Common myeloid progenitor, CD34-positive (primary cell): ENCODE measurements around the gene LDHB.
A peak's percentile ranks its signal among the peaks of the same experiment; 100 is the strongest.

ENCODE experiments used
- CTCF ChIA-PET: fragments of 350-600 bp; sonication (Branson Sonifier 250); formaldehyde crosslinking; loops from one replicate; lab custom pipeline; 2021; ENCODE audit warnings: antibody characterized with exemption; lab: Charles Lee
- POLR2A ChIA-PET: fragments of 350-600 bp; sonication (Branson Sonifier 250); formaldehyde crosslinking; loops from one replicate; lab custom pipeline; 2021; ENCODE audit warnings: antibody characterized with exemption; lab: Charles Lee
- DNase-seq, 3 donors: peaks; one replicate each; pipeline versions ENCODE4 v3.0.0 to v3.0.0-alpha.2; 2013
- H3K27ac ChIP-seq, 2 experiments: 1 replicate in 1 of 2; 2 replicates in 1 of 2; pipeline ENCODE4 v1.7.0; 2013; ENCODE audit warnings: inconsistent platforms in 2 of 2, low read length in 2 of 2, mild to moderate bottlenecking in 2 of 2, low read depth in 1 of 2, moderate library complexity in 1 of 2; ENCODE audit not compliant: severe bottlenecking in 2 of 2, insufficient read depth in 1 of 2, poor library complexity in 1 of 2
- H3K27me3 ChIP-seq, 5 experiments: replicated peaks in 2 of 5; 1 replicate in 3 of 5; 2 replicates in 2 of 5; pipeline versions ENCODE4 v1.6.1 to v1.7.0; 2013; ENCODE audit warnings: low read length in 4 of 5, mild to moderate bottlenecking in 2 of 5, moderate library complexity in 2 of 5, inconsistent platforms in 1 of 5; ENCODE audit not compliant: insufficient read depth in 5 of 5, control insufficient read depth in 4 of 5
- H3K36me3 ChIP-seq, 4 experiments: 1 replicate in 2 of 4; 2 replicates in 2 of 4; pipeline versions ENCODE4 v1.6.1 to v1.7.0; 2013; ENCODE audit warnings: low read length in 3 of 4, control low read depth in 1 of 4, mild to moderate bottlenecking in 1 of 4; ENCODE audit not compliant: control insufficient read depth in 4 of 4, insufficient read depth in 4 of 4
- H3K4me1 ChIP-seq, 4 experiments: 1 replicate in 3 of 4; 2 replicates in 1 of 4; pipeline versions ENCODE4 v1.6.1 to v1.7.1; 2013; ENCODE audit warnings: low read length in 3 of 4, mild to moderate bottlenecking in 3 of 4, control low read depth in 1 of 4, inconsistent platforms in 1 of 4, moderate library complexity in 1 of 4; ENCODE audit not compliant: control insufficient read depth in 4 of 4, insufficient read depth in 4 of 4; ENCODE audit errors: control extremely low read depth in 1 of 4
- H3K4me3 ChIP-seq, 7 experiments: 1 replicate in 4 of 7; 2 replicates in 3 of 7; pipeline versions ENCODE4 v1.5.1 to v1.7.0; 2013; ENCODE audit warnings: mild to moderate bottlenecking in 7 of 7, low read length in 6 of 7, moderate library complexity in 6 of 7, inconsistent platforms in 2 of 7, low read depth in 2 of 7, control low read depth in 1 of 7; ENCODE audit not compliant: insufficient read depth in 4 of 7, control insufficient read depth in 1 of 7; ENCODE audit errors: extremely low read depth in 1 of 7
- H3K9me3 ChIP-seq, 5 experiments: 1 replicate in 4 of 5; 2 replicates in 1 of 5; pipeline versions ENCODE4 v1.6.1 to v1.7.1; 2013; ENCODE audit warnings: low read length in 4 of 5, mild to moderate bottlenecking in 2 of 5, inconsistent platforms in 1 of 5, low read depth in 1 of 5, moderate library complexity in 1 of 5; ENCODE audit not compliant: control insufficient read depth in 4 of 5, insufficient read depth in 2 of 5; ENCODE audit errors: control extremely low read depth in 1 of 5
- WGBS: methylation state at CpG from one replicate; pipeline ENCODE4 v1.1.5; 2013; ENCODE audit not compliant: insufficient coverage; 5-methylcytosine and 5-hydroxymethylcytosine counted together

The LDHB gene

GRCh38 chr12:21618566-21618965 is 39.1 kb downstream of the LDHB start:
- Histone ChIP-seq H3K36me3 (no peaks in the 10 kb centered on the region), H3K9me3 (no peaks in the 10 kb centered on the region), H3K4me3 (no peak overlapping the region), H3K4me1 (peaks cover 7 to 25% (median 18%) of the 10 kb centered on the region in 4 experiments), H3K27ac (no peak overlapping the region), H3K27me3 (no peaks in the 10 kb centered on the region)
- DNase-seq = no peak
- CTCF ChIA-PET = interaction anchor here (1.3 kb wide), 1 partner anchor 31 kb away, joined by 3 read pairs; no protein-coding TSS in a partner anchor
- POLR2A ChIA-PET = no interaction called here

DNA sequence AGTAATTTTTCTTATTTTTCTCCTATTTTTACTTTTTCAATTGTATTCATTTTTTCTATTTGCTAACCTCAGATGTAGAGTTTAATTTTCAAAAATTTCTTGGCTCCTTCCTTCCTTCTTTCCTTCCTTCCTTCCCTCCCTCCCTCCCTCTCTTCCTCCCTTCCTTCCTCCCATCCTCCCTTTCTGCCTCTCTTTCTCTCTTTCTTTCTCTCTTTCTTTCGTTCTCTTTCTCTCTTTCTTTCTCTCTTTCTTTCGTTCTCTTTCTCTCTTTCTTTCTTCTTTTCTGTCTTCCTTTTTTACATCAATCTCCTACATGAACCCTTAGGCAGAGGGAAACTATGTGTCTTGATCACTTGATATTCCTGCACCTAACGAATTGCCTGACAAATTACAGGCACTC is 40.6 kb downstream of the LDHB start:
- ChIA-PET CTCF (no interaction called here), POLR2A (no interaction called here)
- H3K4me3 ChIP-seq = no peak overlapping the region
- peaks cover 7 to 25% (median 18%) of the 10 kb centered on the region in 4 experiments for H3K4me1 ChIP-seq
- WGBS = 100% methylated on average over 2 of the region's 3 CpGs
- no peaks in the 10 kb centered on the region for H3K27me3 ChIP-seq
- H3K9me3 ChIP-seq = no peaks in the 10 kb centered on the region
- no peak overlapping the region for H3K27ac ChIP-seq
- H3K36me3 ChIP-seq = no peaks in the 10 kb centered on the region
- DNase-seq = no peak

GRCh38 chr12:21615431-21615830 is 42.2 kb downstream of the LDHB start:
- peaks cover 7 to 25% (median 18%) of the 10 kb centered on the region in 4 experiments for H3K4me1 ChIP-seq
- H3K4me3 ChIP-seq = no peak overlapping the region
- no peaks in the 10 kb centered on the region for H3K27me3 ChIP-seq
- H3K9me3 ChIP-seq = no peaks in the 10 kb centered on the region
- peak; percentile 59 to 94 (median 87) for DNase-seq
- H3K36me3 ChIP-seq = no peaks in the 10 kb centered on the region
- no peak overlapping the region for H3K27ac ChIP-seq
- WGBS = 0% methylated on average over 1 of the region's 1 CpG
- ChIA-PET POLR2A (no interaction called here), CTCF (interaction anchor here (1.2 kb wide), 1 partner anchor 36 kb away, joined by 3 read pairs; no protein-coding TSS in a partner anchor)

DNA sequence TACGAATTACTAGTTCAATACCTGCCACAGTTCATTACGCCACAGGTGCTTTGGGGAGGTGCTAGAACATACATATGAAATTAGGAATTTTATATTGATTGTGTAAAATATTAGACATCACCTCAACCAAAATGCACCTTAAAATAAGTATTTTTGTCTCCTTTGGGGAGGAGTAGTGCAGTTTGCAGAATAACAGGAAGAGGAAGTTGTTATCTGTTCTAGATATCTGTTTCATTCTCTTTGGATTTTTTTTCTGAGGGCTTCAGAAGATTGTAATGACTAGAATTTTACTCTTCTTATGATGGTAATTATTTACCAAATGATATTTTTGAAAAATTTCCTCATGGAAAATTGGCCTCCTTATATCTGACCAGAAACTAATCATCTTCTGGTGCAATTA is 43.1 kb downstream of the LDHB start:
- ChIA-PET POLR2A (no interaction called here), CTCF (no interaction called here)
- H3K4me3 ChIP-seq = peak overlapping the region in 1 of 7 experiments; percentile 26
- WGBS = no CpG with 5 or more reads among the region's 2 CpGs
- no peaks in the 10 kb centered on the region for H3K9me3 ChIP-seq
- H3K36me3 ChIP-seq = no peaks in the 10 kb centered on the region
- peaks cover 7 to 25% (median 18%) of the 10 kb centered on the region in 4 experiments for H3K4me1 ChIP-seq
- peak in 2 of 3 donors; percentile 40 to 59 for DNase-seq
- H3K27me3 ChIP-seq = no peaks in the 10 kb centered on the region
- no peak overlapping the region for H3K27ac ChIP-seq

- Histone ChIP-seq H3K27ac (no peak overlapping the region), H3K4me1 (peaks cover 7 to 25% (median 18%) of the 10 kb centered on the region in 4 experiments), H3K4me3 (no peak overlapping the region), H3K27me3 (no peaks in the 10 kb centered on the region), H3K9me3 (no peaks in the 10 kb centered on the region), H3K36me3 (no peaks in the 10 kb centered on the region)
- ChIA-PET CTCF (interaction anchor here (0.9 to 1.1 kb wide), 3 partner anchors 9 to 67 kb away, joined by 3 to 4 read pairs (median 4); partner anchors contain the start of gene GYS2), POLR2A (no interaction called here)
- DNase-seq = no peak
- WGBS = 88% methylated on average over 1 of the region's 2 CpGs
Observed at GRCh38 chr12:21613931-21614330, 43.7 kb downstream of the LDHB start.

DNA sequence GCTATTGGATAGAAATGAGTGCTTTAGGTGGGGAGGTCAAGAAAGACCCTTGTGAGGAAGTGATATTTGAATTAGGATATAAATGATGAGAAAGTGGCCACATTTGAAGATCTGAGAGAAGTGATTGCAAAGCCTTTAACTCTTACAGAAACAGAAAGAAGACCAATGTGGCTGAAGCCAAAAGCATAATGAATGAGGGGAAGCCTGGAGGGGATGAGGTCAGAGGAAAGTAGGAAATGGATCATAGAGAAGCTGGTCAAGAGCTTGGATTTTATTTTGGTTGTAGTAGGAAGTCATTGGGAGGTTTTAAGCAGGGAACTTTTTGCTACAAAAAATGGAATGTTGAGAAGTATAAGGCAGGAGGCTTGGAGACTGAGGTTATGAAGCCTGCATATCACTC is 49.4 kb downstream of the LDHB start:
- no peak overlapping the region for H3K4me3 ChIP-seq
- H3K36me3 ChIP-seq = no peaks in the 10 kb centered on the region
- peaks cover 0 to 4% (median 0%) of the 10 kb centered on the region in 4 experiments for H3K4me1 ChIP-seq
- no peaks in the 10 kb centered on the region for H3K27me3 ChIP-seq
- no peak overlapping the region for H3K27ac ChIP-seq
- H3K9me3 ChIP-seq = no peaks in the 10 kb centered on the region
- DNase-seq = no peak
- ChIA-PET POLR2A (no interaction called here), CTCF (interaction anchor here (0.7 to 2.0 kb wide), 6 partner anchors 12 to 382 kb away, joined by 3 to 9 read pairs (median 4); no protein-coding TSS in a partner anchor)

GRCh38 chr12:21607701-21608100 is 49.9 kb downstream of the LDHB start:
- DNase-seq = peak; percentile 50 to 61 (median 55)
- WGBS = no CpG with 5 or more reads among the region's 2 CpGs
- CTCF ChIA-PET = interaction anchor here (1.1 to 2.0 kb wide), 2 partner anchors 74 to 382 kb away, joined by 5 to 9 read pairs; no protein-coding TSS in a partner anchor
- Histone ChIP-seq H3K4me1 (peaks cover 0 to 4% (median 0%) of the 10 kb centered on the region in 4 experiments), H3K36me3 (no peaks in the 10 kb centered on the region), H3K9me3 (no peaks in the 10 kb centered on the region), H3K27me3 (no peaks in the 10 kb centered on the region), H3K27ac (no peak overlapping the region), H3K4me3 (no peak overlapping the region)
- POLR2A ChIA-PET = no interaction called here
